GM12874 (cell line): Measurements from ENCODE around the gene SESN2.

Experiments
- CTCF ChIP-seq: IDR thresholded peaks from 2 replicates; pipeline ENCODE4 v1.5.1; 2011; ENCODE audit warnings: low read depth, mild to moderate bottlenecking, control low read depth, low read length, moderate library complexity; ENCODE audit not compliant: insufficient read depth

SESN2 gene

GRCh38 chr1:28244549-28245251, 14.6 kb upstream of the SESN2 start:
- no peak for TF ChIP-seq CTCF

- TF ChIP-seq CTCF: no peak
Observed at GRCh38 chr1:28246427-28246832, 12.9 kb upstream of the SESN2 start.

- TF ChIP-seq CTCF: no peak
Observed at GRCh38 chr1:28247612-28248272, 11.6 kb upstream of the SESN2 start.

DNA sequence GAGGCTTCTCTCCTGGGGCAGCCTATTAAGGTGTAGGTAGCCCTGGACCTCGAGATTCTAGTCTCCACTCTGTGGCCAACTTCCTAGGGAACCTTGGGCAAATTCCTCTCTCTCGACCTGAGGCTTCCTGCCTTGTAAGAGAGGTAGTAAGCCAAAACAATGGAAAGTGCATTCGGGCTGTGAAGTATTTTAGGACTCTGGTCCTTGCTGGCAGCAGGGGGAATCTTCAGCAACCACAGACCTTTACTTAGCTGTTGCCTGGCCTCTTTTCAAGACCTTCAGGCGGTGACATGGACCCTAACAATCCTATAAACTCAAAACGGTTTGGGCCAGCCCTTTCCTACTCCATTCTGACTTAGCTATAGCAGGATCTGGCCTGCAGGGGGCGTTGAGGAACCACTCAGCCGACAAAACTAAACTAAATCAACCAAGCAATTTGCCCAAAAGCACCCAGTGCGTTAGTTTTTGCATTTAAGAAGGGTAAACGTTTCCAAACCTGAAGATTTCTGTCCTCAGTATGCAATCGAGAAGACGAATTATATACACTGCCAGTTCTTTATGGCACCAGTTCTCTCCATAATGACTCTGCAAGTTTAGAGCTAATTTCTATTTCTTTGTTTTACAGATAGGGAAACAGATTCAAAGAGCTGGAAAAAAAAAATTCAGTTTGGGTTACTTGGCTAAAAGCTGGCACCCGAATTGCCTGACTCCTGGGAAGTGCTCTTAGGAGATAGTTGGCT, 10.9 kb upstream of the SESN2 start:
- peak; percentile 86 for TF ChIP-seq CTCF

DNA sequence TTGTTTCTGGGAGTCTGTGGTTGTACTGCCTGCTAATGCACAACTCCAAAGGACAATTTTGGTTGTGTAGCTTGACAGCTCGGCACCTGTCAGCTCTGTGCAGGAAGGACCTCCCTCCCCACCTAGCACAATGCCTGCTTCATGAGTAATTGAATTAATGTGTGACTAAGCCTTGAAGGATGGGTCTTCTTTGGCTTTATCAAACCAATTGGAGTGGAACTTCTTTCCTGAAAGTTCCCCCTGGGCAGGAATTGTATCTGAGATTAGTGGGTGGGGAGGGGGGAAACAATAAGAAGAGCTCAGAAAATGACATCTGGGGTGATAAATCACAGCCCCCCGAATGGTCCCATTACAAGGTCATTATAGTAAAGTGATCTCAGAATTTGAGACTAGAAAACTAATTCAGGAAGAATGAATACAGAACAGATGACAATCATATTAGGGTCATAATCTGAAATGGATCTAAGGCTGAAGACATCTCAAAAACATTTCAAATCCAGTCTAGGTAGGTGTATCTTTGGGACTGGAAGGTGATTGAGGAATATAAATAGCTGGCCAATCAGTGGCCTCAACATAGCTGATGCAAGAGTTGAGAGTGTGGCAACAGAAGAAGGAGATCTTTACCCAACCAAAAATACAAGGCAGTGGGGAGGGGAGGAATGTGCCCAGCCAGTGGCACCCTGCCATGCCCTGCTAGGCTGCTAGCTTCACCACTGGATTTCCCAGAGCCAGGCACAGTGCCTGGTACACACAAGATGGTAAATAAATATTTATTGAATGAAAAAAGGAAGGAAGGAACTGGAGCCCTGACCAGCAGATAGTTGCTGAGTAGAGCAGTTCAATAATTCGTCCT, 10.1 kb upstream of the SESN2 start:
- no peak for TF ChIP-seq CTCF

DNA sequence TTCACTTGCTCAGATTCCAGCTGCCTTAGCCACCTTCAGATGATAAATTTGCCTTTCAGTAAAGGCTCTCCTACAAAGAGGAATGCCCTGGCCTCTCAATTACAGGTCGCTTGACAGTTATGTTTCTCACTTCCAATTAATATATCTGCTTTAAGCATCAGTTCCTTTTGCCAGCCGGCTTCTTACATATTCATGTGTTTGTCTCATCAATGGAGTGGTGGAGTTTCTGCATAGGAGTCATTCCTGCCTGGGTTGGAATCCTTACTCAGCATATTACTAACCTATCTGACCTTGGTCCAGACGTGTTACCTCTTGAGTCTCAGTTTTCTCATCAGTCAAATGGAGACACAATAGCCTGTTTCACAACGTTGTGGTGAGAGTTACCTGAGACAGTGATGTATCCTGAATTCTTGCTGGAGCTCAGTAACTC, 9.4 kb upstream of the SESN2 start:
- no peak for TF ChIP-seq CTCF

- no peak for TF ChIP-seq CTCF
Observed at GRCh38 chr1:28256197-28256827, 3.0 kb upstream of the SESN2 start.
